GM18520 (cell line): ENCODE measurements around the gene CCM2L.

Source experiments
- ATAC-seq: cut with Tn5 transposase; IDR thresholded peaks from one replicate; pipeline ENCODE4 v1.9.1; 2021; ENCODE audit not compliant: unreplicated experiment

CCM2L gene

DNA sequence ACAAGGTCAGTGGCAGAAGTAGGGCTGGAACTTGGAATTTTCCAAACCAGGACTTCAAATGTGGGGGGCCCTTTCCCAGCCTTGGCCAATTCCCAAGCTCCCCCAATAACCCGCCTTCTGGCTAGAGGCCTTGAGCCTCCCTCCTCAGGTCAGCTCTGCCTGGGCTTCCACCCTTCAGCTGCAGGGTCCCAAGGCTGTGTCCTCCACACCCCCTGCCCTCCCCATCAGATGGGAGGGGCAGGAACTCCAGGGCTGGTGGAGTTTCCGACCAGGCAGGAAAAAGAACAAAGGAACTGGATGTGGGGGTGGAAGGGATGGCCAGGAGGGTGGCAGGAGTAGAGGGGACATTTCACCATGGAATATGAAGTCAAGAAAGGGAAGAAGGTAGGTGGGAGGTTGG lies at the start of gene CCM2L:
CCM2L (plus strand) TSS at position 338 of the 400 bp plus-strand sequence; CDS start at position 355, 17 bp downstream.
- ATAC-seq: no peak

DNA sequence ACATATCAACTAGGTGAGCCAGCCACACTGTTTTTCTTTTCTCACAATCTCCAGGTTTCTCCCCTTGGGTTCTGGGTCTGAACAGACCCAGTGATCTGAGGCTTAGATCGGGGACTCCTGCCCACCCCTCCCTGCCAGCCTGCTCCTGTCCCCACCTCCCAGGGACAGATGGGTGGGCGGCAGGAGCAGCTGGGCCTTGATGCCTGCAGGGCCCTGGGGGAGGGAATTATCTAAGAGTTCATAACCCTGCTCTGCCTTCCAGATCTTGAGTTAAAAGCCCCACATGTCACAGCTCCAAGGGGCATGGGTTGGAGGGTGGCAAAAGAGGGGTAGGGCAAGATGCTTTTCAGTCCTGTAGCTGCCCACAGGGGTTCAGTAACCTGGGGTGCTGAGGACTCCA lies 47.5 kb upstream of the CCM2L start:
- no peak for ATAC-seq

DNA sequence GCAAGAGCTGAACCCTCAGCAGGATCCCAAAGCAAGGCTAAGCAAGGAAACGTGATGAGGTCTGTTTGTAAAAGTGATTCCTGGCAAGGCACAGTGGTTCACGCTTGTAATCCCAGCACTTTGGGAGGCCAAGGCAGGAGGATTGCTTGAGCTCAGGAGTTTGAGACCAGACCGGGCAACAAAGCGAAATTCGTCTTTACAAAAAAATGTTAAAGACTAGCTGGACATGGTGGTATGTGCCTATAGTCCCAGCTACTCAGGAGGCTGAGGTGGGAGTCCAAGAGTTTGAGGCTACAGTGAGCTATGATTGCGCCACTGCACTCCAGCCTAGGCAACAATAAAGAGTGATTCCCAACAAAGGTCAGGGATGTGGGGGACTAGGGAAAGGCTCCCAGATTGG lies 46.3 kb upstream of the CCM2L start:
- ATAC-seq: no peak

DNA sequence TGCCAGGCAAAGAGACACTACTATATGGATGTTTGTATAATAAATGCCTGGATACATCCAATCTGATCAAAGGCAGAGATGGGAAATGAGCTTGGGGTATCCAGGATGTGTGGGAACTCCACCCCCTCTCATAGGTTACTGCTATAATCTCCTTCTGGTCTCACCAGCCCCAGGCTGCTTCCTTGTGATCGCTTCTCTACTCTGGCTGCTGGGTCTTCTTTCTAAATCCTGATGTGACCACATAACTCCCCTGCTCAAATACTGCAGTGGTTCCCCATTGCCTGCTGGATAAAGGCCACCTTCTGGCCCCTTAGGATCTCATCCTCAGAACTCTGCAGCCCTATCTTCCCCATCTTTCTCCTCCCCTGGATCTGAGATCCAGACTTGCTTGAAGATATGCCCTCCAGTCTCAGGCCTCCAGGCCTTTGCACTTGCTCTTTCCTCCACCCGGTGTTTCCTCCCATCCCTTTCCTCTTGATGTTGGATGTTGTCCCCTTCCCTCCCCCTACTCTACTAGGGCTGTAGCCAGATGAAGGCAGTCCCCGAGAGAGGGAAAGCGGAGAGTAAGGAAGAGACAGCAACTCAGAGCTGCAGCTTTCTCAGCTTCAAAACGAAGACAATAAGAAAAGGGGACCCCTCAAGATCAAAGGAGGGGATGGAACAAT lies 43.1 kb upstream of the CCM2L start:
- ATAC-seq: no peak

DNA sequence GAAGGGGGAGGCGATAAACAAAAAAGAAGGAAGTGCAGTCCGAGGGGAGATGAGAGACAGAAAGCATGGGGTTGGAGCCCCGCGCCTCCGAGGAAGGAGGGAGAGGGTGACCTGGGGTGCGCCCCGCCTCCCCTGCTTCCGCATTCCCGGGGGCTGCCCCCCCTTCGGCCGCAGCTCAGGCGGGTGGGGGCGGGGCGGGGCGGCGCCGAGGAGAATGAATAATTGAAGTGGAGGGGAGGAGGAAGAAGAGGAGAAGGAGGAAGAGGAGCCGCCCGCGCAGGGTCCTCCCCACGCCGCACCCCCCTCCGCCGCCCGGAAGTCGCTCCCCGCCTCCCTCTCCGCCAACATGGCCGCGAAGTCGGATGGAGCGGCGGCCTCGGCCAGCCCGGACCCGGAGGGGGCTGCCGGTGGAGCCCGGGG lies 42.4 kb upstream of the CCM2L start, which contains the start of gene XKR7:
XKR7 (plus strand) TSS at position 322 of the 420 bp plus-strand sequence; CDS start at position 347, 25 bp downstream.
- ATAC-seq: no peak

GRCh38 chr20:31968291-31969126 lies 41.7 kb upstream of the CCM2L start:
- ATAC-seq: no peak

DNA sequence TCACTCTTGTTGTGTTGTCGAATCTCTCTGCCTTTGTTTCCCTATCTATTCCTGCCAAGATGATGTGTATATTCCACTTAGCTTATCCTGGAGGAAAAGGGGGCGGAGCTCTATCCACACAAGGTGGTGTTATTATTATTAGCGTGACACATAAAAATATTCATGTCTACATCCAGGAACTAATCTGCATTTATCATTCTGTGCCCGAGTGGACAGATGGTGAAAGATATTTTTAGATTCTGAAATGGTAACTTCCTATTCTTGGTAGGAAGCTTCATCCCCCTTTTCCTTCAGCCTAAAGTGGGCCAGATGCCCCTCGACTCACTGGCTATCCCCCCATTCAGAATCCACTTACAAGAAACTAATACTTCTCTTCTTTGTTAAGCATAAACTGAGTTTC lies 40.2 kb upstream of the CCM2L start:
- ATAC-seq: no peak

GRCh38 chr20:31972471-31973021 lies 37.7 kb upstream of the CCM2L start:
- ATAC-seq: no peak

- no peak for ATAC-seq
Observed at GRCh38 chr20:31974296-31974695, 35.9 kb upstream of the CCM2L start.

DNA sequence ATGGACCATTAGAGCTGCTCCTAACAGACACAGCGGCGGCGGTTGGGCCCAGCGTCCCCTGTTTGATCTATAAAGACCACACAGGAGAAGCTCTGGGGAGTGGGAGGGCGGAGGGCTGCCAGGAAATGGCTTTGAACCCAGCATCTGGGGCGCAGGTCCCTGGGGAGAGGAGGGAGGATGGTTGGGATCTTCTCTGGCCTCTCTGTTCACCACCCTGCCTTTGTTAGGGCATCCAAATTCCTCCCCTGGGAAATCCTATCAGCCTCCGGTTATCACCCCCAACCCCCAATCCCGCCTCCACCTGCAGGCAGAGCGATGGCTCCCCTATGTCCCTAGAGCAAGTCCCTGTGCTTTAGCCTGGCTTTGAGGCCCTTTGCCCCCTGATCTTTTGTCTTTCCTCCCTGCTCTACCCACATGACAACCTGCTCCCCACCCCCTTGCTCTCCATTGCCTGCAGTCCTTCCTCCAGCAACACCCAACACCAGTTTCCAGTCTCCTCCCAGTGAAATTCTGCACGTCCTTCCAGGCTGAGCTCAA lies 35.2 kb upstream of the CCM2L start:
- ATAC-seq: no peak

- no peak for ATAC-seq
Observed at GRCh38 chr20:31975874-31976273, 34.4 kb upstream of the CCM2L start.

DNA sequence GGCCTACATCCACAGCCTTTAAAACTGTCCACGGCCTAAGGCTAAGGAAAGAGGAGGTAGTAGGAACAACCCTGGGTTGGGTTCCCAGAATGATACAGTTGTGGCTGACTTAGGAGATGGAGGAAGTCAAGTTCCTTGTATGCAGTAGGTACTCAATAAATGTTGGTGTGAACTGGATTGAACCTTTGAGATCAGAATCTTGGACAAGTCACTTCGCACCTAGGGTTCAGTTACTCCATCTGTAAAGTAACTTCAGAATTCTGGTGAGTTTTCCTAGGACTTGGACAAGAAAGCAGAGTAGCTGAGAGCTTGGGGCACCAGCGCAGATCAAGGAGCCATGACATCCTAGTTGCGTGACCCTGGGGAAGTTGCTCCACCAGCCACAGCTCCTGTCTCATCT lies 33.2 kb upstream of the CCM2L start:
- no peak for ATAC-seq

GRCh38 chr20:31979713-31980426 lies 30.4 kb upstream of the CCM2L start:
- ATAC-seq: no peak

- ATAC-seq: no peak
Observed at GRCh38 chr20:31981784-31982183, 28.5 kb upstream of the CCM2L start.

GRCh38 chr20:31984981-31985471 lies 25.2 kb upstream of the CCM2L start:
- ATAC-seq: no peak

- ATAC-seq: no peak
Observed at GRCh38 chr20:31987744-31988143, 22.5 kb upstream of the CCM2L start.

- no peak for ATAC-seq
Observed at GRCh38 chr20:31988430-31989015, 21.7 kb upstream of the CCM2L start.

DNA sequence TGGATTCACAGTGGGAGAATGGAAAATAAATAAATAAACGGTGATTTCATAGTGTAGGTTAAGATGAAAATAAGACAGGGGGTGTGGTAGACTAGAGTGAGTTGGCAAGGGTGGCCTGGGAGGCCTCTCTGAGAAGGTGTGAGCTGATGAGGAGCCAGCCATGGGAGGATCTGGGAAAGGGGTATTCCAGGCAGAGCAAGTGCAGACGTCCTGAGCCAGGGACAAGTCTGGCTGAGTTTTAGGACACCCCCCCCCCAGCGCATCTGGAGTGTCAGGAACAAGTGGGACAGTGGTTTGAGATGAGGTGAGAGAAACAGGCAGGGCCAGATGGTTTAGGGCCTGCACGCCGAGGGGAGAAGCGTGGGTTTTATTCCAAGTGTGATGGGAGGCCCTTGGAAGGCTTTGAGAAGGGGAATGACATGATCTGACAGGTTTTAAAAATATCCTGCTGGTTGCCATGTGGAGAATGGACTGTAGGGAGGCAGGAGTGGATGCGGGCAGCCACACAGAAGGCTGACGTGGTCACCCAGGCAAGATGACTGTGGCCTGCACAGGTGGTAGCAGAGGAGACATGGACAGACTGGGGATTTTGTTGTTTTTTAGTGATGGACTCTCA lies 21.1 kb upstream of the CCM2L start:
- no peak for ATAC-seq

DNA sequence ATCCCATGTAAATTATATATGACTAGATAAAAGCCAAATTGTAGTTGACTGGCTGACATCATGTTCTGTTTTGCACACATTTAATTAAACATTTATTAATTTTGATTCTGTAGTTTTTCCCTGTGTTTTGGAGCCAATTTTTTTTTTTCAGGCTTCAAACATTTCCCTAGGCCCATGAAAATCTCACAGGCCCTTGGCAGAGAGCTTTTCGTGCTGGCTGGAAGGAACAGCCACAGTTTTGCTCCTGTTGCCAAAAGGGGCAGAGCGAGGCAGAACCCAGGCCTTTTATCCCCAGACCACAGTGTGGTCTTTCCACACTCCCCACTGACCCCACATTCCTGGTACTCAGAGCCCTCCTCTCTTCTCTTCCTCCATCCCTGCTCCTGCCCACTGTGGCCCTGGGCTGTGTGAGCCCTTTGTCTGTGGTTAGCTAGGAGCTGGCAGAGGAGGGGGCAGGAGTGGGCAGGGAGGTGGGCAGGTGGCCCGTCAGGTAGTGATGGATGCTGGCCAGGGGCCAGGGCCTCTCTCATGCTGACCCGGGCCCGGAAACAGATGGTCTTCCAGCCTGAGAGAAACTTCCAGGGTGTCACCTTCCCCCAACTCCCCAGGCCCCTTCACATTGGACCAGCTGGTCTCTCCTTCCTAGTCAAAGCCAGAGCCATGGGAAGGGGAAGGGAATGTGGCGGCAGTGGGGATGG lies 19.4 kb upstream of the CCM2L start:
- ATAC-seq: no peak

- ATAC-seq: no peak
Observed at GRCh38 chr20:31991339-31991705, 18.9 kb upstream of the CCM2L start.
